Keratinocyte (primary cell): ENCODE data around the gene PPFIA1. TPM values are rescaled to one million over a fixed set of nuclear protein-coding genes. Genes with fewer than 3 reads are reported as not detected.

Experiments
- DNase-seq: peaks from one replicate; pipeline ENCODE4 v3.0.0-alpha.2; 2011; ENCODE audit warnings: low read depth, missing footprints, low spot score
- FAIRE-seq: peaks from 2 replicates; lab custom pipeline; 2011; peaks lifted over from hg19 to GRCh38; lab: Jason Lieb, UNC
- H2AFZ ChIP-seq: 2 replicates; pipeline ENCODE4 v1.6.0; 2012; ENCODE audit warnings: low read length, control low read depth, inconsistent platforms; ENCODE audit not compliant: control insufficient read depth
- H3K27ac ChIP-seq: 2 replicates; pipeline ENCODE4 v1.5.1; 2011; ENCODE audit warnings: low read length; ENCODE audit not compliant: control insufficient read depth, insufficient read depth
- H3K27me3 ChIP-seq: 3 replicates; pipeline ENCODE4 v1.6.0; 2011; ENCODE audit warnings: low read length; ENCODE audit not compliant: control insufficient read depth, insufficient read depth; ENCODE audit errors: extremely low read depth
- H3K36me3 ChIP-seq, 2 experiments: 2 replicates in 1 of 2; 3 replicates in 1 of 2; pipeline ENCODE4 v1.5.1; 2011; ENCODE audit warnings: low read length in 2 of 2, mild to moderate bottlenecking in 1 of 2; ENCODE audit not compliant: control insufficient read depth in 2 of 2, insufficient read depth in 2 of 2; ENCODE audit errors: extremely low read depth in 1 of 2
- H3K4me1 ChIP-seq: 3 replicates; pipeline ENCODE4 v1.5.1; 2011; ENCODE audit warnings: low read length; ENCODE audit not compliant: control insufficient read depth, insufficient read depth; ENCODE audit errors: extremely low read depth
- H3K4me2 ChIP-seq: 3 replicates; pipeline ENCODE4 v1.6.0; 2011; ENCODE audit warnings: low read depth, low read length; ENCODE audit not compliant: control insufficient read depth, insufficient read depth; ENCODE audit errors: extremely low read depth
- H3K4me3 ChIP-seq, 3 experiments: fragments of 200-600 bp in 1 of 3; sonication (generic) in 1 of 3; 2 replicates in 2 of 3; 3 replicates in 1 of 3; pipeline ENCODE4 v1.5.1; 2011 to 2016; ENCODE audit warnings: low read length in 3 of 3, mild to moderate bottlenecking in 3 of 3, control low read depth in 2 of 3, inconsistent platforms in 1 of 3, low read depth in 1 of 3, mixed read lengths in 1 of 3, mixed run types in 1 of 3, moderate library complexity in 1 of 3; ENCODE audit not compliant: control insufficient read depth in 2 of 3, insufficient read depth in 2 of 3; ENCODE audit errors: extremely low read depth in 1 of 3
- H3K79me2 ChIP-seq: 2 replicates; pipeline ENCODE4 v1.6.0; 2012; ENCODE audit warnings: low read length; ENCODE audit not compliant: control insufficient read depth, insufficient read depth
- H3K9ac ChIP-seq: 3 replicates; pipeline ENCODE4 v1.6.0; 2011; ENCODE audit warnings: low read length; ENCODE audit not compliant: control insufficient read depth, insufficient read depth; ENCODE audit errors: extremely low read depth
- H3K9me1 ChIP-seq: 3 replicates; pipeline ENCODE4 v1.6.0; 2011; ENCODE audit warnings: low read length; ENCODE audit not compliant: control insufficient read depth, insufficient read depth; ENCODE audit errors: extremely low read depth
- H3K9me3 ChIP-seq: 2 replicates; pipeline ENCODE4 v1.5.1; 2012; ENCODE audit warnings: low read depth, low read length; ENCODE audit not compliant: control insufficient read depth
- H4K20me1 ChIP-seq: 3 replicates; pipeline ENCODE4 v1.6.0; 2011; ENCODE audit warnings: low read length; ENCODE audit not compliant: control insufficient read depth, insufficient read depth; ENCODE audit errors: extremely low read depth
- CTCF ChIP-seq, 3 experiments: IDR thresholded peaks in 1 of 3; conservative IDR thresholded peaks in 1 of 3; optimal IDR thresholded peaks in 1 of 3; 2 replicates in 2 of 3; 3 replicates in 1 of 3; pipeline versions ENCODE3 to v1.5.1; 2011; ENCODE audit warnings: low read length in 3 of 3, mild to moderate bottlenecking in 3 of 3, moderate library complexity in 2 of 3, control low read depth in 1 of 3, inconsistent platforms in 1 of 3; ENCODE audit not compliant: insufficient read depth in 2 of 3; ENCODE audit errors: extremely low read depth in 1 of 3
- EZH2 ChIP-seq: IDR thresholded peaks from one replicate; pipeline ENCODE4 v1.6.1; 2012; ENCODE audit warnings: inconsistent platforms, mild to moderate bottlenecking, low read length, moderate library complexity
- dilution Hi-C: fragments of 300-500 bp; cut with MboI; formaldehyde crosslinking; loops from one replicate; pipeline ENCODE4 v1.7.0; 2020; ENCODE audit warnings: low sequenced_read_pairs; ENCODE audit not compliant: extremely low pct_ligation_motif_present
- polyA plus RNA-seq, 5 experiments: library from polyadenylated mRNA; depleted of rRNA in 3 of 5; stranded (reverse) in 3 of 5; stranded (forward) in 1 of 5; unstranded in 1 of 5; fragments of >200 nt; gene quantifications; 1 replicate in 1 of 5; 2 replicates in 3 of 5; 3 replicates in 1 of 5; pipeline versions ENCODE4 v1.2.1 to v1.2.3, GENCODE V29; 2011 to 2012; ENCODE audit warnings: missing spikeins in 2 of 5, low read depth in 1 of 5, low replicate concordance in 1 of 5

The PPFIA1 gene
- polyA plus RNA-seq, 1 donor (not counting 4 experiments of a cell fraction or from before 2014, with no cell fraction given): 27.6 TPM

GRCh38 chr11:70353329-70353728 lies 82.8 kb downstream of the PPFIA1 start:
- Histone ChIP-seq H3K27ac (no peak overlapping the region), H3K9me3 (no peaks in the 10 kb centered on the region), H3K9me1 (no peaks in the 10 kb centered on the region), H3K9ac (no peak overlapping the region), H3K4me2 (no peak overlapping the region), H3K27me3 (no peaks in the 10 kb centered on the region), H3K4me3 (no peak overlapping the region), H4K20me1 (no peaks in the 10 kb centered on the region), H2AFZ (no peak overlapping the region), H3K36me3 (peaks cover 21 to 30% of the 10 kb centered on the region in 2 experiments), H3K4me1 (no peaks in the 10 kb centered on the region), H3K79me2 (no peaks in the 10 kb centered on the region)
- dilution Hi-C loops: no loop called here
- DNase-seq (no peak), FAIRE-seq (no peak)
- TF ChIP-seq CTCF (optimal IDR thresholded peaks at IDR 0.05 in 1 of 3, IDR thresholded peaks at IDR 0.05 in 1 of 3, conservative IDR thresholded peaks at IDR 0.05 in 1 of 3; ENCODE audit: extremely low read depth in 1 of 3, insufficient read depth in 2 of 3, low read length in 3 of 3) (no peak), EZH2 (no peak)

- Histone ChIP-seq H3K4me2 (no peak overlapping the region), H3K4me1 (no peaks in the 10 kb centered on the region), H2AFZ (no peak overlapping the region), H3K9ac (no peak overlapping the region), H3K27me3 (no peaks in the 10 kb centered on the region), H3K27ac (no peak overlapping the region), H3K4me3 (no peak overlapping the region), H3K79me2 (no peaks in the 10 kb centered on the region), H3K9me1 (no peaks in the 10 kb centered on the region), H3K36me3 (peaks cover 20 to 29% of the 10 kb centered on the region in 2 experiments), H4K20me1 (no peaks in the 10 kb centered on the region), H3K9me3 (no peaks in the 10 kb centered on the region)
- dilution Hi-C loops: no loop called here
- TF ChIP-seq EZH2 (no peak), CTCF (optimal IDR thresholded peaks at IDR 0.05 in 1 of 3, IDR thresholded peaks at IDR 0.05 in 1 of 3, conservative IDR thresholded peaks at IDR 0.05 in 1 of 3; ENCODE audit: extremely low read depth in 1 of 3, insufficient read depth in 2 of 3, low read length in 3 of 3) (no peak)
- FAIRE-seq (no peak), DNase-seq (no peak)
Measured at GRCh38 chr11:70353900-70354568, 83.5 kb downstream of the PPFIA1 start.
